Prostate gland (tissue), 2 donors: Measurements from ENCODE around the gene HRCT1.
"Not testable (repeated sequence)": the region's sequence is repeated elsewhere in the genome, so short reads cannot be mapped to it uniquely, and the experiment has no call there.

Experiments used
- CTCF ChIP-seq, 4 experiments: fragments of 200-600 bp in 2 of 4; fragments of 450-650 bp in 2 of 4; sonication (generic) in 2 of 4; IDR thresholded peaks; 1 replicate in 3 of 4; 2 replicates in 1 of 4; pipeline ENCODE4 v1.5.1; 2016 to 2019; ENCODE audit warnings: antibody characterized with exemption in 4 of 4, mild to moderate bottlenecking in 2 of 4, moderate library complexity in 2 of 4
- POLR2A ChIP-seq: fragments of 450-650 bp; IDR thresholded peaks from one replicate; pipeline ENCODE4 v1.6.1; 2016; ENCODE audit warnings: antibody characterized with exemption, mild to moderate bottlenecking

- not testable (repeated sequence) for TF ChIP-seq POLR2A; CTCF (IDR thresholded peaks at IDR 0.05)
These were observed 8.5 kb upstream of the HRCT1 start for GRCh38 chr9:35897376-35898099.
